ENCODE results near the gene NRIP2.
"Not testable (repeated sequence)": the region's sequence is repeated elsewhere in the genome, so short reads cannot be mapped to it uniquely, and the experiment has no call there.

The NRIP2 gene, protein sequence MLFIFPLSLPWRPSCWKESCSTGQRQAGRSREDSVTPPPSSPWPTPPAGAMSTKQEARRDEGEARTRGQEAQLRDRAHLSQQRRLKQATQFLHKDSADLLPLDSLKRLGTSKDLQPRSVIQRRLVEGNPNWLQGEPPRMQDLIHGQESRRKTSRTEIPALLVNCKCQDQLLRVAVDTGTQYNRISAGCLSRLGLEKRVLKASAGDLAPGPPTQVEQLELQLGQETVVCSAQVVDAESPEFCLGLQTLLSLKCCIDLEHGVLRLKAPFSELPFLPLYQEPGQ

GRCh38 chr12:2834581-2835491 is at the start of gene NRIP2:
Gene NRIP2, minus strand, starts transcription at chr12:2835035. Its CDS starts 52 bp downstream, at chr12:2834983.
- no peak for DNase-seq

DNA sequence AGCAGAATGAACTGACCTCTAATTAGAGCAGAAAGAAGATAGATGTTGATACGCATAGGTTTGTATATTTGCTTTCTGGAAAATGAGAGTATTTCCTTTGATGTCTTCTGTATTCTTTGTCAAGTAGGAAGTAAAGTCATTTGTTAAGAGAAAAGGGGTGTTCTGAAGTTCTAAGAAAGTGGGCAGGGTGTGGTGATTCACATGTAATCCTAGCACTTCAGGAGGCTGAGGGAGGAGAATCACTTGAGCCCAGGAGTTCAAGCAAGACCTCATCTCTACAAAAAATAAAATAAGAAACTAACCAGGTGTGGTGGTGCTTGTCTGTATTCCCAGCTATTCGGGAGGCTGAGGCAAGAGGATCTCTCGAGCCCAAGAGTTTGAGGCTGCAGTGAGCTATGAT is 45.0 kb upstream of the NRIP2 start:
- DNase-seq = no peak

DNA sequence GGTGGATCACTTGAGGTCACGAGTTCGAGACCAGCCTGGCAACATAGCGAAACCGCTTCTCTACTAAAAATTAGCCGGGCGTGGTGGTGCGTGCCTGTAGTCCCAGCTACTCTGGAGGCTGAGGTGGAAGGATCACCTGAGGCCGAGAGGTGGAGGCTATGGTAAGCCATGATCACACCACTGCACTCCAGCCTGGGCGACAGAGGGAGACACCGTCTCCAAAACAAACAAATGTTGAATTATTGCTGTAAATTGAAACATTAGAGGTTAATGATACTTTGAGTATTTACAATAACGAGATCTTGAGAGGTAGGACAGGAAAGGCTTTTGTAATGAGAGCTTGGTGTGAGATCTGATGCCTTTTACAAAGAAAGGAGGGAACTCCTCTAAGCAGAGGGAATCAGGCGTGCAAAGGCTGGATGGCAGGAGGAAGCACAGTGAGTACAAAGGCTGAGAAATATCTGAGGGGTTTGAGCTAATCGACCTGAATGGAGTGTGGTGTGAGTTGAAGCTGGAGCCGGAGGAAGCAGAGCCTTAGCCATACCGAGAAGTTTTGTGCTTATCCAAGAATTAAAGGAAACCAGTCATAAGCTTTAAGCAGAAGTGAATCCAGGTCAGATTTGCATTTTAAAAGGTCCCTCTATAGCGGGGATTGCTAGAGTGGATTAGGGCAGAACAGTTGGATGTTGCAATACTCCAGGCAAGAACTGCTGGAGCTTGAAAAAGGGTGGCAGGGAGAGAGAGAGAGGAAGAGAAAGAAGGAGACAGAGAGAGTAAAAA is 43.3 kb upstream of the NRIP2 start:
- no peak for DNase-seq

DNA sequence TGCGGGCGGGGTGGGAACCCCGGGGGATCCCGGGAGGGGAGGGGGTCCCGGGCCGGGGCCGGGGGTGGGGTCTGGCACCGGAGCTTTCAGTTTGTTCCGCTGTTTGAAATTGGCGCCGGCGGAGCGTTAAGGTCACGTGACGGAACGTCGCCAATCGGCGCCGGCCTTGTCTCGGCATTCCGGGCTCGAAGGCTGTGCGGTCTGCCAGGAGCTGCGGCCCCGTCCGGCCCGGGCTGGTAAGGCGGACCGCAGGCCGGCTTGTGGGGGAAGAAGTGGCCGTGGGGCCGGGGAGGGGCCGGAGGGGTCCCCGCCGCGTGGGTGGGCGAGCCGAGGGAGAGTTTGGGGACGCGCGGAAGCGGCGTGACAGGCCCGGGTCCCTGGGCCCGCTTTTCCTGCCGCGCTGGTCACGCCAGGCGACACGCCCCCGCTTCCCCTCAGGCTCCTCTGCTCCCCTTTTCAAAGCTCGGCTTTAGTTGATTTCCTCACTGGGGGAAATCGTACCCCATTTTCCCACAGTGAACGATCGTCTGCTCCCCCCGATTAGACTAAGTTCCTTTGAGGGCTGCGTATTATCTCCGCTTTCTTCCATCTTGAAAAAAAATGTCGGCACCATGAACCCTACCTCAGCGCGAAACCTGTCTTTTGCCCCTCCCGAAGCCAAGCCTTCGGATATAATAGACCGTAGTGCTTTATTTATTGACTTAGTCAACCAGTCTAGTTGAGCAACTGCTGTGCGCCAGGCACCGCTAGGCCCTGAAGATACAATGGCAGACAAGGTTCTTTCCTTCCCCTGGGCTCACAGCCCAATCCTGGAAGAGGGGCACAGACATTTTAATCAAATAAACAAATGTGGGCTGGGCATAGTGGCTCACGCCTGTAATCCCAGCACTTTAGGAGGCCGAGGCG is 42.5 kb upstream of the NRIP2 start, which contains the start of the genes FOXM1 and RHNO1:
TSS of gene FOXM1 (minus strand) at position 128 of the 906 bp plus-strand sequence. CDS start 2,696 bp downstream, outside the sequence.
TSS of gene RHNO1 (plus strand) at position 177 of the 906 bp plus-strand sequence. CDS start 8,144 bp downstream, outside the sequence.
- peak; percentile 91 for DNase-seq

DNA sequence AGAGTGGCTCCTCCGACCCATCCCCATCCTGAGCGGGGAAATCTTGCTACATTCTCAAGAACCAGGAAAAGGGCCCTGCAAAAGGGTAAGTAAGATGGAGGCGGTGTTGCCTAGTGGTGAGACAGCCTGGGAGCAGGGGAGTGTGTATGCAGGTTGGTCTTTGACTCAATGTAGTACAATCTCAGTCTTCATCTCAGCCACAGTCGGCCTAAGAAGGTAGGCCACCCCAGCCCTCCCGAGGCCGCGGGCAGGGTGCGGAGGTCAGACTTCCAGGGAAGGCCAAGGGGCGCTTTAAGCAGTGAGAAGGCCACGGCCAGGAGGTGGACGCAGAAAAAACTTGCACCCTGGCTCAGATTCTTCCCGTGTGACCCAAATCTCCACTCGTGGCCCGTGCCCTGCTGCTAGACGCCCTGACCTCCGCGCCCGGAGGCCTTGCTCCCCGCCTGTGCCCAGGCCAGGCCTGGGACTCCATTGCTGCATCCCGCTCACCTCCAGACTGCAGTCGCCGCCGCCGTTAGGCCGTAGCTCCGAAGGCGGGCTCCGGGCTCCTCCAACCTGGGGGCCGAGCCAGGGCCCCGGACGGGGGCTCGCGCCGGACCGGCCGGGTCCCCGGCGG is 41.7 kb upstream of the NRIP2 start:
- no peak for DNase-seq

DNA sequence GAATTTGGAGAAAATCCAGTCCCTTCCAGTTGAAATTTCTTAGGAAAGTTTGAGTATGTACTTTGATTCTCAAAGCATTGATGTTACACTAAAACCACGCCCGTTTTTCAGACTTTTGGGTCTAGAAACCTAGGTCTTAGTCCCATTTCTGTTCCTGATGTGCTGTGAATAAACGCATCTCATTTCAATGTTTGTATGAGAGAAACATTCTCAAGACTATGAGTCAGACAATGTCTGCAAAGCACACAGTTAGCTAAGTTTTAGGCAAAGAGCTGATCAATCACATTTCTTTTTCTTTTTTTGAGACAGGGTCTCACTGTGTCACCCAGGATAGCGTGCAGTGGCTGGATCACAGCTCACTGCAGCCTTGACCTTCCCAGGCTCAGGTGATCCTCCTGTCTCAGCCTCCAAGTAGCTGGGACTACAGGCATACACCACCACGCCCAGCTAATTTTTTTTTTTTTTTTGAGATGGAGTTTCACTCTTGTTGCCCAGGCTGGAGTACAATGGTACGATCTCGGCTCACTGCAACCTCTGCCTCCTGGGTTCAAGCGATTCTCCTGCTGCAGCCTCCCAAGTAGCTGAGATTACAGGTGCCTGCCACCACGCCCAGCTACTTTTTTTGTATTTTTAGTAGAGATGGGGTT is 34.3 kb upstream of the NRIP2 start:
- not testable (repeated sequence) for DNase-seq

DNA sequence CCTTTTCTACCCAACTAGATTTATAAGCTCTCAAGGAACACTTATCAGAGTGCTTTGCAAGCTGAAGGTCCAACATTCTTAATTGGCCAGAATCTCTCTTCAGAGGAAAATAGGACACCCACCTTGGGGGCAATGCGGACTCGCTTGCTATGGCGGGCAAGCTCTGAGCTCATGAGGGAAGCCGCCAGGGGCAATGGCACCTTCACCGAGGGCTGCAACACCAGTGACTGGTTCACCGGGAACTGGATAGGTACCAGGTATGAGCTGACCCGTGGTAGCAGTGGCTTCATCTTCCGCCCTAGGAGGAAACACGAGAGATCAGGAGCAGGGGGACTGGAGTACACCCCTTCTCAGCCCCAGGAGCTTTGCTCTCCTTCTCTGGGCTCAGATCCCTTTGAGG is 29.4 kb upstream of the NRIP2 start:
- DNase-seq = no peak

DNA sequence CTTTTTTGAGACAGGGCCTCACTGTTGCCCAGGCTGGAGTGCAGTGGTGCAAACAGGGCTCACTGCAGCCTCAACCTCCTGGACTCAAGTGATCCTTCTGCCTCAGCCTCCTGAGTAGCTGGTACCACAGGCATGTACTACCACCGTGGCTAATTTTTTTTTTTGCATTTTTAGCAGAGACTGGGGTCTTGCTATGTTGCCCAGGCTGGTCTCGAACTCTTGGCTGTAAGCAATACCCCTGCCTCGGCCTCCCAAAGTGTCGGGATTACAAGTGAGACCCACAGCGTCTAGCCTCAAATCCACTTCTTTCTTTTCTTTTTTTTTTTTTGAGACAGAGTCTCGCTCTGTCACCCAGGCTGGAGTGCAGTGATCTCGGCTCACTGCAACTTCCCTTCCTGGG is 28.6 kb upstream of the NRIP2 start:
- DNase-seq = not testable (repeated sequence)

DNA sequence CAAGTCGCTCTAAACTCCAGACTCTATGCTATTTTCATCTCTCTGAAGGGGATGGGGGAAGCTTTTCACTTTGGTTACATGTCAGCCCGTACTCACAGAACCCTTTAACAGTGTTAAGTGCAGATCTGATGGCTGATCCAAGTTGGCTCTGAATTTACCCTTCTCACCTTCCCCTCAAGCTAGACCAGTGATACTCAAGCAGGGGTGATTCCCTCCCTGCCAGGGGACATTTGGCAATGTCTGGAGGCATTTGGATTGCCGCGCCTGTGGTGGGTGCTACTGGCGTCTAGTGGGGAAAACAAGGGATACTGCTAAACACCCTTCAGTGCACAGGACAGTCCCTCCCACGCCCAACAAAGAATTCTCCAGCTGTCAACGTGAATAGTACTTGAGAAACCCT is 28.0 kb upstream of the NRIP2 start:
- DNase-seq = no peak

- no peak for DNase-seq
Observed at GRCh38 chr12:2860170-2860569, 25.3 kb upstream of the NRIP2 start.

- no peak for DNase-seq
Observed at GRCh38 chr12:2858944-2859421, 24.1 kb upstream of the NRIP2 start.

DNA sequence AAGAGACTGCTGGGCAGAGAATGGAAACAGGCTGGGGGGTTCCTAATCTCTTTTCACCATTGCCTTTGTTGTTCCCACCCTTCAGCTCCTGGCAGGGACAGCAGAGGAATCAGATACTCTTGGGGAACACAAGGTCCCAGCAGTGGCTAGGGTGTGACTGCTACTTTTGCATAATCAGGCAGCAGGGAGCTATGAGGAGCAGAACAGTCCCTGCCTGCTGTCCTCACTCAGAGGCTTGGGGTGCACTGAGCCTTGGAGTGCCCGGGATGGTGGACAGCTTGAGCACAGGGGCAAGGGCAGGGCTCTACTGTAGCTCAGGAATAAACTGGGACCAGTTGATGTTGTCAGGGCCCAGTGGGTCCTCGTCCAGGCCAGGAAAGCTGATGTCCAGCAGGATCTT is 23.5 kb upstream of the NRIP2 start:
- DNase-seq = no peak

DNA sequence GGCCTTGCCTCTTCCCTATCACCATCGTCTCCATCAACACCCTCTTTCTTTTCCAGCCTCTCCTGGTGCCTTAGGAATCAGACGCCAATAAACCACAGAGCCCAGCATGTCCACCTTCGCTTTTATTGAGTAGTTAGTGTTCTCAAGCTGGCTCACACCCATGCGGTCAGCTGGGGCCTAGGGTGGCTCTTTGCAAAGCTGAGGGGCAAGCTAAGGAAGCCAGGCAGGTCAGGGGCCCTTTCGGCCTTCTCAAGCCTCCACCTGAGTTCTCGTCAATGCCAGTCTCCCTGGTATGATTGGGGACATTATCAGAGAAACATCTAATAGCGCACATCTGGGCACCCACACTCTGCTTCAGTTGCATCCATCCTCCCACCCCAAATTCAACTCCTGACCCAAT is 22.7 kb upstream of the NRIP2 start:
- no peak for DNase-seq

DNA sequence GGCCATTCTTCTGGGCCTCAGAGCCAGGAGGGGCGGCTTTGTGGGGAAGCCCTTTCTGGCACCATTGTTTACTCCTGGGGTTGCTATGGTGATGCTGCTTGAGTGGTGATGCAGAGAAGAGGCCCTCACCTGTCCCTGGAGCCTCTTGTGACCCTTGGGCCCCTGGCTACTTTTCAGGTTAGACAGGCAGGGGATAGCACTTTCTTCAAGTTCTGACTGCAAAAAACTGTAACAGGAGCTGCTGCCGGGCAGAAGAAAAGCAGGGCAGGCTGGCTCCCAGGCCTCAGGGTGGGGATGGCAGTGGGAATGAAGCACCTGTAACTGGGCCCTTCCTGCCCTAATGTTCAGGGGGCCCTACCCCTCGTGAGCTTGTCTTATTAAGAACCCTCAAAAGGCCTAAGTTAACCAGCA is 22.2 kb upstream of the NRIP2 start, which contains the start of gene TEX52:
TSS of gene TEX52 (minus strand) at position 19 of the 411 bp plus-strand sequence. CDS start at position 6, 13 bp downstream.
- no peak for DNase-seq

GRCh38 chr12:2856051-2856450 is 21.2 kb upstream of the NRIP2 start:
- no peak for DNase-seq

DNA sequence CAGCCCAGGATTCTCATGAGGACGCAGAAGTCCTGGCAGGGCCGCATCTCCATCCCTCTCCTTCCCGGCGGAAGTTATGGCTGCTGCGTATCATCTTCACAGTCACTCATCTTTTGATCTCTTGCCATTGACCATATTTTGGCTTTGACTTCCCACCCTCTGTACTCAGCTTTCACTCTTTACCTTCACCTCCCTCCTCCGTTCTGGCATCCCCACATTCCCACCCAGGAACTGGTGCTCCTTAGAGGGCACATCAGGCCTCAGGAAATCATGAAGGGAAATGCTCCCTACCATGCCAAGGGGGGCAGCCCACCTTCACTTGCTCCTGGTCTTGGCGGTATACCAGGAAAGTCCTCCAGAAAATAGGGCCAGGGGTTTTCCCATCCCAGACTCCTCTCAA is 20.7 kb upstream of the NRIP2 start:
- DNase-seq = no peak

DNA sequence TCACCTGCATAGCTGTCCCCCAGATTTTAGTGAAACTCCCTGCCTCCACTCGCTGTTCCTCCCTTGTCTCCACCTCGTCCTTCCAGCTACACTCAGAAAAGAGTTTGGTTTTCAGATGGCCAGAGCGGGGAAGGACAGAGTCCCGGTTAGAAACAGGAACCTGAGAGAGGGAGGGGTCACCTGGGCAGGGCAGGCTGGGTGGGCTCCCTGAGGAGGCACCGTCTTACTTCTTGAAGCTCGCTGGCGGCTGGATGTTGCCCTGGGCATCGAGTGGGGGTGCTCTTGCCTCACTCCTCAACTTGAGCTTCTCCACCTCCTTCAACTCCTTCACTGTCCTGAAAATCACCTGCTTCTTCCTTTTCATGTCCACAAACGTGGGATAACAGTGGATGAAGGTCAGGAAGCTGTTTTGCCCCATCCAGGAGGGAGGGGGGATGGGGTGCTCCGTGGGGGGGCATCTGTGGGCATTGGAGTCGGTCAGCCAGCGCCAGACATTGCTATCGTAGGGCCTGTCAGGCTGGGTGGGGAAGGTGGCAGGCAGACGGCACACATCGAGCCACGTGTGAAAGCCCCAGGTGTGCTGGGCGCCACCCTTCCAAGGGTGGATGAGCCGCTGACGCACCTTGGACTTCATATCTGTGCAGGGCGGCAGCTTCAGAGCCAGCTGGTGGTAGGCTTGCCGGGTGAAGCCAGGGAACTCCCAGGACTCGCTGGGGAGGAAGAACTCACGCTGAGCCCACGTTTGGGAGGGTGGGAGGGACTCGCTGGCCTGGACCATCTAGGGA is 20.0 kb upstream of the NRIP2 start:
- DNase-seq = no peak

DNA sequence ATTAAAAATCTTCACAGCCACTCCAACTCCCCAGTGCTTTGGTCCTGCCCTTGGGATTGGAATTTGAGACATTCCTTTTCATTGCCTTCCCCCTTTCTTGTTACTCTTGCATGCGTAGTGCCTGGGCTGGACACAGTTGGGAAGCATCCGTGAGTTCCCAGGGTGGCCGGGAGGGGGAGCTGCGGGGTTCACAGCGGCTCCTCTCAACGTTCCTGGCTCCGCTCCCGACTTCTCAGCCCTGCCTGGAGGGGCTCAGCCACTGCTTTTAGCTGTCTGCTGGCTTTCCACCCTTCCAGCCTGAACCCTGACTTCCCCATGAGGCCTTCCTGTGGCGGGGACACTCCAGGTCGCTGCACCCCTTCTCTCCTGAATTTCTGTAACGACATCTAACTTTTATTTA is 18.8 kb upstream of the NRIP2 start:
- peak; percentile 55 for DNase-seq

DNA sequence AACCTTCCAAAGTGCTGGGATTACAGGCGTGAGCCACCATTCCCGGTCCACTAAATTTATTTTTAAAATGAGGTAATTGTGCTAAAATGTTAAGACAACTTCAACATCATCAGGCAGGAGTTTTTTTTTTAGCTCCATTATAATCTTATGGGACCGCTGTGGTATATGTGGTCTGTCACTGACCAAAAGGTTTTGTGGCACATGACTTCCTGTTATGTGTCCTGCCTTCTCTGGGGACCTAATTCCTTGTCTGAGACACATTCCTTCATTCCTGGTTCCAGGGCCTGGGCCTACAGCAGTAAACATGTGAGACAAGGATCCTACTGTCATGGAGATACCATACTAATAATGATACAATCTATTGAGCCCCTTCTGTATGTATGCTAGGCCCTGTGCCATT is 17.1 kb upstream of the NRIP2 start:
- no peak for DNase-seq

- DNase-seq = no peak
Observed at GRCh38 chr12:2845280-2845679, 10.4 kb upstream of the NRIP2 start.
